Measurements from ENCODE around the gene MAP3K14.
A peak's percentile ranks its signal among the peaks of the same experiment; 100 is the strongest.

The MAP3K14 gene

GRCh38 chr17:45235416-45236281 is 81.2 kb downstream of the MAP3K14 start:
- H2BK15ac ChIP-seq (replicated peaks; ENCODE audit: low read depth) = no peak overlapping the region
- no peak overlapping the region for H3K18ac ChIP-seq (ENCODE audit: low read length)
- H4K5ac ChIP-seq (ENCODE audit: low read length) = no peak overlapping the region
- H3K79me2 ChIP-seq (ENCODE audit: control insufficient read depth, insufficient read depth, low read length) = no peaks in the 10 kb centered on the region
- no peak overlapping the region for H3K4ac ChIP-seq (ENCODE audit: low read depth, low read length)
- no peak overlapping the region for H3K9ac ChIP-seq (ENCODE audit: low read length)
- H3K27me3 ChIP-seq (ENCODE audit: insufficient read depth, low read length, poor library complexity) = no peaks in the 10 kb centered on the region
- H3K79me1 ChIP-seq (ENCODE audit: low read length) = no peaks in the 10 kb centered on the region
- peak overlapping the region; percentile 65 for H3K56ac ChIP-seq (ENCODE audit: low read length)
- H3K4me2 ChIP-seq (ENCODE audit: low read length) = no peak overlapping the region
- no peak overlapping the region for H2BK120ac ChIP-seq (ENCODE audit: low read depth, low read length)
- DNase-seq = peak; percentile 84
- H3K4me1 ChIP-seq (ENCODE audit: control insufficient read depth, low read depth, low read length) = no peaks in the 10 kb centered on the region
- H2BK5ac ChIP-seq (ENCODE audit: low read length) = no peak overlapping the region
- H3K23ac ChIP-seq (ENCODE audit: low read length) = no peak overlapping the region
- H3K27ac ChIP-seq (ENCODE audit: low read depth, low read length) = no peak overlapping the region
- no peak overlapping the region for H4K8ac ChIP-seq (ENCODE audit: low read depth, low read length)
- no peaks in the 10 kb centered on the region for H3K36me3 ChIP-seq (ENCODE audit: control insufficient read depth, insufficient read depth, low read length)
- no peak overlapping the region for H2AK5ac ChIP-seq (ENCODE audit: low read length)
- H3K4me3 ChIP-seq (ENCODE audit: low read length) = no peak overlapping the region
- WGBS (ENCODE audit: extremely low coverage, insufficient coverage, low lambda C conversion rate) = no CpG with 5 or more reads among the region's 20 CpGs

- no peak overlapping the region for H3K23ac ChIP-seq (ENCODE audit: low read length)
- H2AK5ac ChIP-seq (ENCODE audit: low read length) = no peak overlapping the region
- no peak overlapping the region for H3K56ac ChIP-seq (ENCODE audit: low read length)
- H4K8ac ChIP-seq (ENCODE audit: low read depth, low read length) = no peak overlapping the region
- H2BK120ac ChIP-seq (ENCODE audit: low read depth, low read length) = no peak overlapping the region
- no peaks in the 10 kb centered on the region for H3K79me1 ChIP-seq (ENCODE audit: low read length)
- no peak overlapping the region for H3K18ac ChIP-seq (ENCODE audit: low read length)
- H3K4me3 ChIP-seq (ENCODE audit: low read length) = no peak overlapping the region
- H3K27me3 ChIP-seq (ENCODE audit: insufficient read depth, low read length, poor library complexity) = no peaks in the 10 kb centered on the region
- H3K79me2 ChIP-seq (ENCODE audit: control insufficient read depth, insufficient read depth, low read length) = no peaks in the 10 kb centered on the region
- no peak overlapping the region for H2BK15ac ChIP-seq (replicated peaks; ENCODE audit: low read depth)
- H3K4ac ChIP-seq (ENCODE audit: low read depth, low read length) = no peak overlapping the region
- no peak overlapping the region for H3K27ac ChIP-seq (ENCODE audit: low read depth, low read length)
- no peak overlapping the region for H4K5ac ChIP-seq (ENCODE audit: low read length)
- no peaks in the 10 kb centered on the region for H3K36me3 ChIP-seq (ENCODE audit: control insufficient read depth, insufficient read depth, low read length)
- DNase-seq = peak; percentile 75
- no peak overlapping the region for H3K4me2 ChIP-seq (ENCODE audit: low read length)
- no peak overlapping the region for H3K9ac ChIP-seq (ENCODE audit: low read length)
- H2BK5ac ChIP-seq (ENCODE audit: low read length) = no peak overlapping the region
- H3K4me1 ChIP-seq (ENCODE audit: control insufficient read depth, low read depth, low read length) = no peaks in the 10 kb centered on the region
- WGBS (ENCODE audit: extremely low coverage, insufficient coverage, low lambda C conversion rate) = no CpG with 5 or more reads among the region's 6 CpGs
Measured at GRCh38 chr17:45234641-45235415, 82.0 kb downstream of the MAP3K14 start.

- WGBS (ENCODE audit: extremely low coverage, insufficient coverage, low lambda C conversion rate) = no CpG with 5 or more reads among the region's 8 CpGs
- DNase-seq = no peak
- no peaks in the 10 kb centered on the region for H3K79me1 ChIP-seq (ENCODE audit: low read length)
- H3K79me2 ChIP-seq (ENCODE audit: control insufficient read depth, insufficient read depth, low read length) = no peaks in the 10 kb centered on the region
- H2BK120ac ChIP-seq (ENCODE audit: low read depth, low read length) = no peak overlapping the region
- no peak overlapping the region for H3K56ac ChIP-seq (ENCODE audit: low read length)
- H3K4me1 ChIP-seq (ENCODE audit: control insufficient read depth, low read depth, low read length) = peaks cover 2% of the 10 kb centered on the region
- no peak overlapping the region for H3K4me3 ChIP-seq (ENCODE audit: low read length)
- no peak overlapping the region for H3K18ac ChIP-seq (ENCODE audit: low read length)
- H3K9ac ChIP-seq (ENCODE audit: low read length) = no peak overlapping the region
- H4K5ac ChIP-seq (ENCODE audit: low read length) = no peak overlapping the region
- no peak overlapping the region for H2BK15ac ChIP-seq (replicated peaks; ENCODE audit: low read depth)
- H2BK5ac ChIP-seq (ENCODE audit: low read length) = no peak overlapping the region
- H3K4ac ChIP-seq (ENCODE audit: low read depth, low read length) = no peak overlapping the region
- no peak overlapping the region for H4K8ac ChIP-seq (ENCODE audit: low read depth, low read length)
- no peaks in the 10 kb centered on the region for H3K27me3 ChIP-seq (ENCODE audit: insufficient read depth, low read length, poor library complexity)
- no peaks in the 10 kb centered on the region for H3K36me3 ChIP-seq (ENCODE audit: control insufficient read depth, insufficient read depth, low read length)
- no peak overlapping the region for H3K27ac ChIP-seq (ENCODE audit: low read depth, low read length)
- H3K23ac ChIP-seq (ENCODE audit: low read length) = no peak overlapping the region
- H3K4me2 ChIP-seq (ENCODE audit: low read length) = no peak overlapping the region
- H2AK5ac ChIP-seq (ENCODE audit: low read length) = no peak overlapping the region
Measured at GRCh38 chr17:45233423-45233924, 83.3 kb downstream of the MAP3K14 start.

GRCh38 chr17:45232514-45233422 is 84.1 kb downstream of the MAP3K14 start:
- no peak overlapping the region for H3K18ac ChIP-seq (ENCODE audit: low read length)
- no peaks in the 10 kb centered on the region for H3K27me3 ChIP-seq (ENCODE audit: insufficient read depth, low read length, poor library complexity)
- no peak overlapping the region for H3K4ac ChIP-seq (ENCODE audit: low read depth, low read length)
- H3K27ac ChIP-seq (ENCODE audit: low read depth, low read length) = no peak overlapping the region
- no peak overlapping the region for H3K9ac ChIP-seq (ENCODE audit: low read length)
- no peak overlapping the region for H2AK5ac ChIP-seq (ENCODE audit: low read length)
- H2BK120ac ChIP-seq (ENCODE audit: low read depth, low read length) = no peak overlapping the region
- H4K5ac ChIP-seq (ENCODE audit: low read length) = no peak overlapping the region
- H3K36me3 ChIP-seq (ENCODE audit: control insufficient read depth, insufficient read depth, low read length) = no peaks in the 10 kb centered on the region
- H3K4me2 ChIP-seq (ENCODE audit: low read length) = no peak overlapping the region
- no peak overlapping the region for H2BK5ac ChIP-seq (ENCODE audit: low read length)
- H2BK15ac ChIP-seq (replicated peaks; ENCODE audit: low read depth) = no peak overlapping the region
- peaks cover 2% of the 10 kb centered on the region for H3K4me1 ChIP-seq (ENCODE audit: control insufficient read depth, low read depth, low read length)
- H3K79me1 ChIP-seq (ENCODE audit: low read length) = no peaks in the 10 kb centered on the region
- H3K56ac ChIP-seq (ENCODE audit: low read length) = no peak overlapping the region
- H3K4me3 ChIP-seq (ENCODE audit: low read length) = no peak overlapping the region
- WGBS (ENCODE audit: extremely low coverage, insufficient coverage, low lambda C conversion rate) = no CpG with 5 or more reads among the region's 9 CpGs
- no peak overlapping the region for H4K8ac ChIP-seq (ENCODE audit: low read depth, low read length)
- no peak overlapping the region for H3K23ac ChIP-seq (ENCODE audit: low read length)
- no peaks in the 10 kb centered on the region for H3K79me2 ChIP-seq (ENCODE audit: control insufficient read depth, insufficient read depth, low read length)
- DNase-seq = no peak

- H2BK5ac ChIP-seq (ENCODE audit: low read length) = no peak overlapping the region
- H3K23ac ChIP-seq (ENCODE audit: low read length) = no peak overlapping the region
- H3K79me1 ChIP-seq (ENCODE audit: low read length) = no peaks in the 10 kb centered on the region
- H2AK5ac ChIP-seq (ENCODE audit: low read length) = no peak overlapping the region
- no peaks in the 10 kb centered on the region for H3K27me3 ChIP-seq (ENCODE audit: insufficient read depth, low read length, poor library complexity)
- no peak overlapping the region for H4K8ac ChIP-seq (ENCODE audit: low read depth, low read length)
- H3K4me3 ChIP-seq (ENCODE audit: low read length) = no peak overlapping the region
- H2BK15ac ChIP-seq (replicated peaks; ENCODE audit: low read depth) = no peak overlapping the region
- no peak overlapping the region for H3K4ac ChIP-seq (ENCODE audit: low read depth, low read length)
- no peak overlapping the region for H3K18ac ChIP-seq (ENCODE audit: low read length)
- H3K4me1 ChIP-seq (ENCODE audit: control insufficient read depth, low read depth, low read length) = peaks cover 2% of the 10 kb centered on the region
- H3K79me2 ChIP-seq (ENCODE audit: control insufficient read depth, insufficient read depth, low read length) = no peaks in the 10 kb centered on the region
- H3K56ac ChIP-seq (ENCODE audit: low read length) = no peak overlapping the region
- WGBS (ENCODE audit: extremely low coverage, insufficient coverage, low lambda C conversion rate) = no CpG with 5 or more reads among the region's 19 CpGs
- H3K36me3 ChIP-seq (ENCODE audit: control insufficient read depth, insufficient read depth, low read length) = no peaks in the 10 kb centered on the region
- no peak overlapping the region for H4K5ac ChIP-seq (ENCODE audit: low read length)
- no peak overlapping the region for H3K9ac ChIP-seq (ENCODE audit: low read length)
- DNase-seq = peak; percentile 54
- no peak overlapping the region for H3K27ac ChIP-seq (ENCODE audit: low read depth, low read length)
- H2BK120ac ChIP-seq (ENCODE audit: low read depth, low read length) = no peak overlapping the region
- no peak overlapping the region for H3K4me2 ChIP-seq (ENCODE audit: low read length)
Measured at GRCh38 chr17:45231481-45232116, 85.2 kb downstream of the MAP3K14 start.

Measured in mesendoderm (in vitro differentiated cells).